Fibroblast of villous mesenchyme (primary cell): ENCODE data around the gene MEAK7. TPM values are rescaled to one million over a fixed set of nuclear protein-coding genes. Genes with fewer than 3 reads are reported as not detected.
"Not testable (repeated sequence)": the region's sequence is repeated elsewhere in the genome, so short reads cannot be mapped to it uniquely, and the experiment has no call there.

ENCODE experiments used
- DNase-seq: peaks from one replicate; pipeline ENCODE4 v3.0.0-alpha.2; 2010; ENCODE audit warnings: low read depth
- H3K4me3 ChIP-seq: 2 replicates; pipeline ENCODE4 v1.5.1; 2011; ENCODE audit warnings: low read depth, mild to moderate bottlenecking, low read length
- total RNA-seq: library from RNA; depleted of rRNA; stranded (reverse); fragments of >200 nt; gene quantifications from 2 replicates; pipeline ENCODE4 v1.2.3, GENCODE V29; 2012
- TF ChIP-seq, protein P1 (sequence below): IDR thresholded peaks from 2 replicates; pipeline ENCODE4 v1.5.1; 2012; ENCODE audit warnings: low read depth, mild to moderate bottlenecking, low read length; ENCODE audit not compliant: insufficient read depth

MEAK7 gene
- total RNA-seq, 1 donor = 27.2 TPM

DNA sequence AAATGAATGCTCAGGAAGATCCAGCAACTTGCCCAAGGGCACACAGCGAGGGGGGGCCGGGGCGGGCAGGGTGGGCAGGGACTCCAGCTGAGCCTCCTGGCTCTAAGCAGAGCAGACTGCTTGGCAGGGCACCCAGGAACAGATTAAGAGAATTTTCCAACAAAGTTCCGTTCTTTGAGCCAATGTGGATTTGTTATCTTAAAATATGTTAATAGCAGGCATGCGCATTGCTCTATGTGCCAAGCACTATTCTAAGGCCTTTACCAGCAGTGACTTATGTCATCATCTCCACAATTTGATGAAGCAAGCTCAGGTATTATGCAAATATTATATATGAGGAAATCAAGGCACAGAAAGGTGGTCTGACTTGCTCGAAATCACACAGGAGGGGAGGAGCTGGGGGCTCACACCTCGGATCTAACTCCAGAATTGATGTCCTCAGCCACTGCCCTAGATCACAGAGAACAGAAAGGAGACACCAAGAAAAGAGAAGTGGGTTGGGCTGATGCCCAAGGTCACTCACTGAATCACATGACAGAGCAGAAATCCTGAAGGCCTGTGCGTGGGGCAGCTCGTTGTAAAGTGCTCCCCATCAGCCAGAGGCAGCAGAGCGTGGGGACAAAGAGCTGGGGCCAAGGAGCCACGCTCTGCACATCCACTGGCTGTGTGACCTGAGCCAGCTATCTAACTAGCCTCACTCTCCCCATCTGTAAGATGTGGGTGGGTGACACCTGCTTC, 23.2 kb upstream of the MEAK7 start:
- TF ChIP-seq, protein P1, sequence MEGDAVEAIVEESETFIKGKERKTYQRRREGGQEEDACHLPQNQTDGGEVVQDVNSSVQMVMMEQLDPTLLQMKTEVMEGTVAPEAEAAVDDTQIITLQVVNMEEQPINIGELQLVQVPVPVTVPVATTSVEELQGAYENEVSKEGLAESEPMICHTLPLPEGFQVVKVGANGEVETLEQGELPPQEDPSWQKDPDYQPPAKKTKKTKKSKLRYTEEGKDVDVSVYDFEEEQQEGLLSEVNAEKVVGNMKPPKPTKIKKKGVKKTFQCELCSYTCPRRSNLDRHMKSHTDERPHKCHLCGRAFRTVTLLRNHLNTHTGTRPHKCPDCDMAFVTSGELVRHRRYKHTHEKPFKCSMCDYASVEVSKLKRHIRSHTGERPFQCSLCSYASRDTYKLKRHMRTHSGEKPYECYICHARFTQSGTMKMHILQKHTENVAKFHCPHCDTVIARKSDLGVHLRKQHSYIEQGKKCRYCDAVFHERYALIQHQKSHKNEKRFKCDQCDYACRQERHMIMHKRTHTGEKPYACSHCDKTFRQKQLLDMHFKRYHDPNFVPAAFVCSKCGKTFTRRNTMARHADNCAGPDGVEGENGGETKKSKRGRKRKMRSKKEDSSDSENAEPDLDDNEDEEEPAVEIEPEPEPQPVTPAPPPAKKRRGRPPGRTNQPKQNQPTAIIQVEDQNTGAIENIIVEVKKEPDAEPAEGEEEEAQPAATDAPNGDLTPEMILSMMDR = no peak
- no peak overlapping the region for H3K4me3 ChIP-seq
- no peak for DNase-seq

DNA sequence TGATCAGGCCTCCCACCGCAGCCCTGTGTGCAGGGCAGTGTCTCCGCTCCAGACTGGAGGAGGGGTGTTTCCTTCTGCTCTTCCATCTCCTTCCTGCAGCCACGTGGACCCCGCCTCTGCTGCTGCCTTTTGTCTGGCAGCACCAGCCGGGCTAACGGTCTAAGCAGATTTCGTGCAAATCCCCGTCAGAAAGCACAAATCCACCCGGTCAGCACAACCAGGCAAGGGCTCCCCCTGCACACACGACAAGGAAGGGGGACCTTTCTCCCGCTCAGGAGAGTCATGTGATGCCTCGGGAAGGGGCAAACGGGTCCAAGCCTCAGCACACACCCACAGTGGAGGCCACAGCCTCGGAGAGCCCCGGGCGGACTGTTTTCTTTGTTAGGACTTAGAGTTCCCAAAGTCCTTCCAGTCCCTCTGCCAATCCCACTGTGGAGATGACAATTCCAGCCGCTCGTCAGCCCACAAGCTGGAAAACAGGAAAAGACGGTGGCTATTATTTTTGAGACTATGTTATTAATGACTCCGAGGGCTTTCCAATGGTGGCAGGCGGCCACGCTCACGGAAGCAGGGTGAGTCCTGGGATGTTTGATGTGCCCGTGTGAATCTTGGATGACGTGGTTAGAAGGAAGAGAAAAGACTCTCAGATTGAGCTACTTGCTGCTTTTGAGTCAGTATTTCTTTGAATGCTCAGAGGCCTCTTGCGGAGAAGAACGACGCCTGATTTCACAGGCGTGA, 22.5 kb upstream of the MEAK7 start:
- no peak overlapping the region for H3K4me3 ChIP-seq

DNA sequence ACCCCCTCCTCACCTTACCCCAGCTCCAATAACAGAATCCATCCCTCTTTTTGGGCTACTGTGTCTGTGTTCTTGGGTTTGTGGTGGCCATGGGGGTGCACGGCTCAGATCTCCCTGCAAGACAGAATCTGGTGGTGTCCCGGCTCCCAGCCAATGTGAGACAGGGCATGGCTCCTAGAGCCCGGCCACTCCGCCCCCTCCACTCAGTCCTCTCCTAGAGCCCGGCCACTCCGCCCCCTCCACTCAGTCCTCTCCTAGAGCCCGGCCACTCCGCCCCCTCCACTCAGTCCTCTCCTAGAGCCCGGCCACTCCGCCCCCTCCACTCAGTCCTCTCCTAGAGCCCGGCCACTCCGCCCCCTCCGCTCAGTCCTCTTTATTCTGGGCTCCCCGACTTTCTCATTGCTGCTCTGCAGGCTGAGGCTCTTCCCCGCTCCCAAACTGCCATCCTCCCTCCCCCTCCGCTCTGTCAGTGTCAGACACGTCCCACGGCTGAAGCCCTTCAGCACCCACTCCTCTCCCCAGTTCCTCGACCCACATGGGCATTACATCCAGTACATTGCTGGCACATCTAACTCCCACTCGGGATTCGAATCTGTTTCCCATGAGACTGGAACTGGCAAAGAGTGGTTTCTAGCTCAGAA, 20.6 kb upstream of the MEAK7 start:
- not testable (repeated sequence) for H3K4me3 ChIP-seq, DNase-seq

More for the DNA sequence above, 22.5 kb upstream of the MEAK7 start:
- DNase-seq = peak; percentile 35
- TF ChIP-seq, protein P1 = no peak

DNA sequence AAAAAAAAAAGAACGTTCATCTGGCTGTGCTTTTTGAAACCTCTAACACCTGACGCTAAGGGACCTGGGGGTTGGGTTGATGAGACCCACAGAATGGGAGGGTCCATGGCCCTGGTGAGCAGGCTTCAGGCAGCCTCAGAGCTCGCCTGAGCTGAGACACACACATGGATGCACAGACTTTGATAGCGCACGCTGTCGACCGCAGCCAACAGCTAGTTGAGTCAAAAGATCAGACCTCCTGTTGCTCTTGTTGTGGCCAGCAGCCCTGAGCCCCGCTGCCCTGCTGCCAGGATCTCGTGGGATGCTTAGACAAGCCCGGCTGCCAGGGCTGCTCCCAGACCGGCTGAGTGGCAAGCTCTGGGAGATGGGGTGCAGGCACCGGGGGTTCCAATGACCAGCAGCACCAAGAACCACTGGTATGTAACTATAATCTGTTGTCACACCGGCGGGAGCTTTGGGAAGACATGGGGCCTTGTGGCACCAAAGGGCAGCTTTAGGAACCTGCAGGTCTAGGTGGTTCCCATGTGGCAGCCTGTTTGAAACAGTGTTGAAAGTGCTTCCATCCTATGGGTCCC, 20.0 kb upstream of the MEAK7 start:
- DNase-seq = no peak
- no peak overlapping the region for H3K4me3 ChIP-seq
- TF ChIP-seq, protein P1 = no peak

DNA sequence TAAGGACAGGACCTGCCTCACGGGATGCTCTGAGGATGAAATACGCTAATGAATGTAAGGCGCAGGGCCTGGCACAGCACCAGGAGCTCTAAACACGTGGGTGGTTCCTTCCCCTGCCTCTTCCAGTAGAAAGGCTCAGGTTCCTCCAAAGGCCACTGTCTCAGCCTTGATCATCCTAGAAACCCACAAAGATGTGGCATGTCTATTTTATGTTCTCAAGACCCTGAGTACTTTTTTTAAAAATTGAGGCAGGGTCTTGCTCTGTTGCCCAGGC, 17.0 kb upstream of the MEAK7 start:
- no peak for DNase-seq
- no peak overlapping the region for H3K4me3 ChIP-seq
- TF ChIP-seq, protein P1 = no peak

DNA sequence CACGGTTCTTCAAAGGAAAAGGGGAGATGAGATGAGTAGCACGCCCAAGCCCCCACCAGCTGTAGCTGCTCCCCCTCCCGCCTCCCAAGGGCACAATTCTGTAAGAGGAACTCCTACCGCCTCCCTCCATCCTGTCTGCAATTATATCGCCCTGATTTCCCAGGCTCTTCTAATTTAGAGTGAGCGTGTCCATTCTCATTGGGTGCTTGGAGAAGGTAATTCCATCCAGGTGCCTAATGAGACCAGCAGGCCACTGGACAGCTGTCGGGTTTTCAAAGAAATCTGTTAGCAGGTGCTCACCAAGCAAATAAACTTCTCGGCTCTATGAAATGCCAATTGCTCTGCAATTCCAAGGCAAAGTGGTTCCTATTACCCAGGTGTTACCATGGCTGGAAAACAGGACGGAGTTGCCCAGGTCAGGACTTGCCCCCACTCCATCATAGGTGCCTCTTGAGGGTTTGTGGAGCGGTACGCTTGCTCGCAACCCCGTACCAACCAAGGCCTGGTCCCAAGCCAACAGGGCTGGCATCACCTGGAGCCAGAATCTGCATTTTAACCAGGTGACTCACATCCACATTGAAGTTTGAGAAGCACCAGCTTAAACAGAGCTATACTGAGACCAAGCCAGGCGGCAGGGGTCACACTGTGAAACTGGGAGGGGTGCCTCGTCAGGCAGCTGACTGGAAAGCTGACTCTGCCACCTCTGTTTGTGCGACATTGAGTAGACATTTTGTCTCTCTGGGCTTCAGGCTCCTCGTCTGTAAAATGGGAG, 16.5 kb upstream of the MEAK7 start:
- DNase-seq = no peak
- TF ChIP-seq, protein P1 = no peak
- H3K4me3 ChIP-seq = no peak overlapping the region
